NCI-H2171 (cell line): Measurements from ENCODE around the gene WBP11.

Source experiments
- DNase-seq: peaks from one replicate; lab custom pipeline; 2025; lab: John Stamatoyannopoulos, UW

The WBP11 gene

DNA sequence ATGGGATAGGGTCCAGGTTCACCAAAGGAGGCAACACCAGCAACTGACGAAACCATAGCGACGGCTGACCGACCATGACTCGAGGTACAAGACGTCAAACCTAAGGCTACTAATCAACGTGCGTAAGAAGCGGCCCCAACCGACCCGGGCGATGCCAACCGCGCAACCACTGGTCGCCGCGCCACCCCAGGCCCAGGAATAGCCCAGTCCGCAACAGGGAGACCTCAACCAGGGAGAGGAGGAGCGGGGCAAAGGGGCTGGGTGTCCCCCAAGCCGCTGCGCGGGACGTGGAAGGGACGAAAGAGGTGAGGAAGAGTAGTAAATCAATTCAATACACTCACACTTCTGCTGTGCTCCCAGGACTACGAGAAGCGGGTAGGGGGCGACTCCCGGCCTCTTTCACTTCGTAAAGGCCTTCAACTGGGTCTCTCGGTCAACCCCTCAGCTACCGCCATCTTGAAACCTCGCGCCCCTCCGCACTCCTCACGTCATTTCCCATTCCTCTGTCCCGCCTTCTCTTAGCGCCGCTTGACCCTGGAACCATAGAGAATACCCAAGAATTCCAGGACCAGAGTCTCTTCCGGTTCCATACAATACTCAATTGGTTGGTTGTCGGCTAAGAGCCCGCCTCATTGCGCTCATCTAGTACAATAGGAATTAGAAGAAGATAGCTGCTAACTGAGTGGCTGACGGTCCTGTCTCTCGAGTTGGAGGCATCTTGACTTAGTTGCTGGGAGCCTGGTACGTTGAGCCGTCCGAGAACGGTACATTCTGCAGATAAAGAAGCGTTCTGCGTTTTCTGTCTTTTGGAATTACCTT, at the start of gene WBP11, which contains the start of gene C12orf60:
Gene WBP11, minus strand, starts transcription at position 468 of the 819 bp plus-strand sequence. CDS start 2,095 bp downstream, outside the sequence.
Gene C12orf60, plus strand, starts transcription at position 660 of the 819 bp plus-strand sequence. CDS start 19,266 bp downstream, outside the sequence.
- peak; percentile 84 for DNase-seq

- no peak for DNase-seq
Observed at GRCh38 chr12:14852880-14853279, 49.6 kb upstream of the WBP11 start.

DNA sequence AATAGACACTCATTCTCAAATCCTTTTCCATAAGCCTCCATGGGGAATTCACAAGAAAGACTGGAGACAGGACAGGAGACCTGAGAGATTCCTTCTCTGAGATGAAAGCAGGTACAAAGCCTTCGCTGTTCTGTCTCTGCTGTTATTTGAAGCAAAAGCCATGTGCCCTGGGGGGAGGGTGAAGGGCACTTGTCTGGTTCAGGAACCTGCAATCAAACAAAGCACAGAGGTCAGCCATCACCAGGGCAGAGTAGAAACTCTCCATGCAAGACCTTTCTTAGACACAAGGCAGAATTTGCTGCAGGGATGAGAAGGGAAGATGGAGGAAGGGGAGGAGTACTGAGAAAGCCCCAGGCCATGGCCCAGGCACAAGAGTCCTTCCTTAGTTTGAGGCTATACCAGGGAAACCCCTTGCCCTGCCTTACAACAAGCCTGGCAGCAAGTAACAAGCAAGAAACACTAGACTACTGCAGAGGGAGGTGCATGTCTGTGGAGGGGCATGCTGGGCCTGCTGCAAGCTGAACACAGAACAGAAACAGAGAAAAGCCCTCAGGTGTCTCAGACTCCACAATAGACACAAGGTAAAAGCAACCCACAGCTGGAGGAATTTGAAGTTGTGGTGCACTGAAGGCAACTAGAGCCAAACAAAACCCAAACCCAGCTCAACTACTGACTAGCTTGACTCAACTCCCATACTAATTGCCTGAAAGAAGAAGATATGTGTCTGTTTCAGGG, 47.8 kb upstream of the WBP11 start:
- no peak for DNase-seq

GRCh38 chr12:14849661-14850060, 46.4 kb upstream of the WBP11 start:
- no peak for DNase-seq

GRCh38 chr12:14846876-14847580, 43.8 kb upstream of the WBP11 start:
- DNase-seq, result no peak

DNA sequence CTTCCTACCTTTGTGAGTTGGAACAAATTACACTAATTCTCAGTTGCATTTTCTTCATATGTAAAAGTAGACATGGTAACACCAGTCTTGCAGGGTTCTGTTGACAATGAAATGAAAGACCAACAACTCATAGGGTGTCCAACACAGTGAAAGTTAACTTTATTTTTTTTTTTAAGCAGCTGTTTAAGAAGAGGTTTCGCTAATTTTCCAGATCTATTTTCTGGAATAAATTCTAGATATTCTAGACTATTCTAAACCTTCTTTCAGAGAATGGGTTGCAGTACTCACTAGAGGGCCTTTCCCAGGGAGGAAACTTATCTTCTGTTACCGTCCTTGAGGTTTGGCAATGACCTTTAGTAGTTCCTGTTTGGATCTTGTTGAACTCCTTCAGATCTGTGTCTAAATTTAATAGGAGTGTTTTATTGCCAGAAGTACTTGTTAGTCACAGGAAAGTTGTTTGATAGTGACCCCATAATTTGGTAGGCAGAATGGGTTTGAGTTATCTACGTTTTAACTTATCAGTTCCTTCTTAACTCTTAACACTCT, 42.8 kb upstream of the WBP11 start:
- no peak for DNase-seq

- DNase-seq, result peak; percentile 15
Observed at GRCh38 chr12:14845350-14845750, 42.1 kb upstream of the WBP11 start.

- no peak for DNase-seq
Observed at GRCh38 chr12:14844401-14844800, 41.1 kb upstream of the WBP11 start.

DNA sequence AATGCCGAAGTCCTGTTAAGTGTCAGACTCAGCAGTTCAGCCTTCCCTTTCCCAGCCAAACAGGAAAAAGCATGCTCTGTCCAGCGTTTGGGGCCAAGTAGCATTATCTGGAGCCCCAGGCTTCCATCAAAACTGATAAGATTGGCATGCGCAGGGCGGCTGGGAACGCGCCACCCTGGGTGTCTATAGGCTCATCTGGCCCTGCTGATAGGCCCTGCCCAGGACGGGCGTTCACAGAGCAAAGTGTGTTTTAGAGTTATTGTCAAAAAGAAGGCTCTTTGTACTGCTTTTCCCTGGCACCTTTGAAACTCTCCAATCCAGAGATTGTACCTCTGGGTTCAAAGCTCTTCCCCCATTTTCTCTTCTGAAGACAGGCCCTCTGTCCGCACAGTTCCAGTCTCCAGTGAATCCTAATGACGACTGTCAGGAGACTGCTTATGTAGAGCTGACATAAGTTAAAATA, 40.2 kb upstream of the WBP11 start, which contains the start of gene ART4:
Gene ART4, minus strand, starts transcription at position 102 of the 463 bp plus-strand sequence. CDS start 413 bp downstream, outside the sequence.
- DNase-seq, result no peak

DNA sequence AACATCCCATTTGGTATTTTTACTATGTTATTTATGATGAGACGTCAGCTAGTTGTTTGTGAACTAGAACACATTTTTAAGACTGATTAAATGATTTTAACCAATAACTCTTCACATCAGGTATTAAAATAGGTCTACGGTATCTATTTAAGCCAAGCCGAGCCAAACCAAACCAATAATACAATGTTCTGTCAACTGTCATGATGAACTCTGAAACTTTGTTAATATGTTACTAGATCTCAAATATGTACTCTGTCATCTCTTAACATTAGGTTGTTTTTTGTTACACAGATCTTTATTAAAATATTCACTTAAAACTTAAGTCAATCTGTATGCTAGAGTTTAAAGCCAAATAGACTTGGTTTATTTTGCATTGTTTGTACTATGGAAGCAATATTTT, 39.0 kb upstream of the WBP11 start:
- no peak for DNase-seq

- no peak for DNase-seq
Observed at GRCh38 chr12:14841761-14842160, 38.5 kb upstream of the WBP11 start.

DNA sequence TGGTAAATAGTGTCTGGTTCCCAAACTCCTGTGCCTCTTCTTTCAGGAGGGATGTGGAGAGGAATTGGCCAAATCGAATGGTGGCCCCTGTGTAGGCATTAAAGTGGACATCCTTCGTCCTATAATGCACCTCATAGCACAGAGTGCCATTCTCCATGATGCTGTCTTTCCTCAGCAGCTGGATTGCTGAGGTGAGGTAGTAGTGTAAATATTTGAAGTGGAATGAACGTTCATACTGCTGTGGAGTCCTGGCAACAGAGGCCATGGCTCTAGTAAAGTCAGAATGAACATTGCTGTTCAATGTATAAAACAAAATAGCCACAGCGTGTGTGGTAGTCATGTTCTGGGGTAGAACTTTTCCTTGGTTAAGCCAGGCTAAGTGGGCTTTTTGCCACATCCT, 37.3 kb upstream of the WBP11 start:
- DNase-seq, result no peak

- no peak for DNase-seq
Observed at GRCh38 chr12:14839262-14839661, 36.0 kb upstream of the WBP11 start.

DNA sequence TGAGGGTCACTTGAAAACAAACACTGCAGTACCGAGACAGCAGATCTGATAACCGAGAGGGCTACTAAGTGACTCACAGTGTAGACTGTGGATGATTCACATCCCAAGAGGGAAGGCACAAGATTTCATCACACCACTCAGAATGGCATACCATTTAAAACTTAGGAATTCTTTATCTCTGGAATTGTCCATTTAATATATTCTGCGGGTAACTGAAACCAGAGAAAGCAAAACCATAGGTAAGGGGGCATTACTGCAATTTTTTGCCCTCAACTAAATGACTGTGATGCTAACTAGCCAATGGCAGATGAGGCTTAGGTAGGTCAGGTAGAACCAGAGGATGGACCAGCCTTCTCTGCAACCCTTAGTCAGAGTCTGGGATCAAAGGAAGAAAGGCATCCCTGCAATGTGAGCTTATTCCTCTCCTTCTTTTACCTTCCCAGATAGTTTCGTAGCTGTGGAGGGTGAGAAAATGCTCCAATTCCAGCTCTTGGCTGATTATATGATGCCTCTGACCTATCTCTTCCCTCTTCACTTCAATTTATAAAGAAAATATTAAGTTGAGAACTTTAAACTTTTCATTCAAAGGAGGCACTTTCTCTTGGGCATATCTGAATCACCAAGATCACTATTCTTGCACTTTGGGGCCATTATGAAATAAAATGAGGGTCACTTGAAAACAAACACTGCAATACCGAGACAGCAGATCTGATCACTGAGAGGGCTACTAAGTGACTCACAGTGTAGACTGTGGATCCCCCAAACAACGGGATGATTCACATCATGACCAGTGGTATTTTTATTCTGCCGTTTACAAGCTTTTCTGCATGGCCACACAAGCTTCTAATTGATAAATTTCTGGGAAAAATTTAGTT, 33.3 kb upstream of the WBP11 start:
- DNase-seq, result no peak

- DNase-seq, result no peak
Observed at GRCh38 chr12:14834509-14834908, 31.2 kb upstream of the WBP11 start.

GRCh38 chr12:14833952-14834351, 30.7 kb upstream of the WBP11 start:
- no peak for DNase-seq

DNA sequence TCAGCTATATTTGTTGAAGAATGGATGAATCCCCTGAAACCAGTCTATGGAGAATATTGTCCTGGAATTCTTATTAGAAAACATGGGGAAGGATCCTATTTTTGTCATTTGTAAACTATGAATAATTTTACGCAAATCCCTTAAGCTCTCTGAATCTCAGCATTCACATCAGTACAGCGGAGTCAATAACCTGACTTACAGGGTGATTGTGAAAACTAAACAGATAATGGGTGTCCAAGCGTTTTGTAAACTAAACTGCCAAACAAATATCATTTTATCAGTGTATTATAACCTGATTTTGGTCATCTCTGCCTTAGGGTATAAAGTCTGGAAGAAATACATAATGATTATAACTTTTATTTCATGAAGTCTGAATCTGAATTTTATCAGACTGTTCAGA, 30.1 kb upstream of the WBP11 start:
- no peak for DNase-seq

DNA sequence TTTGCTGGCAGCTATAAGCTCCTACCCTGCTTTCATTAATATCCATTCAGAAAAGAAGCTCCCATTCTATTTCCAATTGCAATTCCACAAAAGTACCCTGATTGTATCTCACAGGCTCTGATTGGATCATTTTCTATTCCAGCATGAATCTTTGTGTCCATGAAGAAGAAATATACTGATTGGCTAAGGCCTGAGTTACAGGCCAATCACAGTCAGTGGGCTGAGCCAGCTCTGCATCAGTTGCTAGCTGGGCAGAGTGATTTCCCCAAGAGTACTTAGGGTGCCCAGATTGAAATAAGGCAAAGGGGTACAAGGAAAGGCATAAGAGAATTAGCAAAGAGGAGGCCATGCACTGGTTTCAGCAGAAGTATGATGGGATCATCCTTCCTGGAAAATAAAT, 25.6 kb upstream of the WBP11 start:
- DNase-seq, result no peak

DNA sequence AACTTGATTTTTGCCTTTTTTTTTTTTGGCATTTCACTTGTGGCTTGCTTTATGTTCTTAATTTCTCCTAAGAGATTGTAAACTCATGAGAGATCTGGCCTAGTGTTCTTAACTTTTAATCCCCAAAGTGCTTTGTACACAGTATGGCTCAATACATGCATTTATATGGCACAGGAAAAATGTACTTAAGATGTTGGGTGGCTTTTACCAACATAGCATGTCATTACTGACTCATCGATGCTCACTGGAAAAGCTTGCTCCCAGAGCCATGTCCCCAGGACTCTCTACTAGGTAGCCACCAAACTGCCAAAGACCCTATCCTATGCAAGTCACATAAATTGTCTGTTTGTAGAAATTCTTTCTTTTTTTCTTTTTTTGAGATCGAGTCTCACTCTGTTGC, 23.8 kb upstream of the WBP11 start:
- DNase-seq, result no peak

GRCh38 chr12:14826491-14826890, 23.2 kb upstream of the WBP11 start:
- DNase-seq, result no peak

GRCh38 chr12:14825256-14825655, 22.0 kb upstream of the WBP11 start:
- no peak for DNase-seq
